Subcutaneous preadipocyte (primary cell): Measurements from ENCODE around the gene IL12RB1. TPM values are rescaled to one million over a fixed set of nuclear protein-coding genes. Genes with fewer than 3 reads are reported as not detected.

ENCODE experiments used
- total RNA-seq: library from RNA; depleted of rRNA; stranded (reverse); fragments of >200 nt; gene quantifications from 2 replicates; pipeline ENCODE4 v1.2.3, GENCODE V29; 2012

IL12RB1 gene
- total RNA-seq = under 0.01 TPM in 1 of 2 replicates, not detected in the other

GRCh38 chr19:18086590-18087138, at the start of gene IL12RB1:
Gene IL12RB1, minus strand, starts transcription at chr19:18086934. Its CDS starts 111 bp downstream, at chr19:18086823.

GRCh38 chr19:18097217-18097992, 10.7 kb upstream of the IL12RB1 start, which contains the start of gene MAST3:
Gene MAST3, plus strand, starts transcription at chr19:18097778. Its CDS starts 15 bp downstream, at chr19:18097793.

Other genes starting within 250 kb of the IL12RB1 start
- gene JAK3, start 239.0 kb downstream of the IL12RB1 start, total RNA-seq = 0.78 and 2.2 TPM in 2 replicates
- gene RPL18A, start 227.0 kb downstream of the IL12RB1 start, total RNA-seq = 931 and 1,160 TPM in 2 replicates
- not detected in 2 replicates for gene SLC5A5, start 215.0 kb downstream of the IL12RB1 start, total RNA-seq
- 28.7 and 30.5 TPM in 2 replicates for gene CCDC124, start 153.9 kb downstream of the IL12RB1 start, total RNA-seq
- not detected in 2 replicates for gene KCNN1, start 119.8 kb downstream of the IL12RB1 start, total RNA-seq
- 7.3 and 13.1 TPM in 2 replicates for gene ARRDC2, start 78.8 kb downstream of the IL12RB1 start, total RNA-seq
- 1.8 and 2.5 TPM in 2 replicates for gene MAST3, start 10.8 kb upstream of the IL12RB1 start, total RNA-seq
- gene PIK3R2, start 66.2 kb upstream of the IL12RB1 start, total RNA-seq = 20.2 and 25.0 TPM in 2 replicates
- gene IFI30, start 86.9 kb upstream of the IL12RB1 start, total RNA-seq = 29.1 and 30.9 TPM in 2 replicates
- gene MPV17L2, start 106.3 kb upstream of the IL12RB1 start, total RNA-seq = 8.1 and 10.9 TPM in 2 replicates
- gene RAB3A, start 117.1 kb upstream of the IL12RB1 start, total RNA-seq = 1.1 and 1.2 TPM in 2 replicates
- 0.20 TPM in 1 of 2 replicates, not detected in the other for gene PDE4C, start 139.5 kb upstream of the IL12RB1 start, total RNA-seq
- gene IQCN, start 187.5 kb upstream of the IL12RB1 start, total RNA-seq = 0.39 and 0.73 TPM in 2 replicates
- gene JUND, start 194.7 kb upstream of the IL12RB1 start, total RNA-seq = 96.2 and 99.6 TPM in 2 replicates
- gene LSM4, start 236.1 kb upstream of the IL12RB1 start, total RNA-seq = 146 and 148 TPM in 2 replicates